ENCODE data around the gene MRPL51. TPM values are rescaled to one million over a fixed set of nuclear protein-coding genes. Genes with fewer than 3 reads are reported as not detected.

The MRPL51 gene
- total and polyA plus RNA-seq, 2 of the 8 experiments (the other 6 are each of a cell fraction or from before 2014, with no cell fraction given) = 119 to 331 TPM

DNA sequence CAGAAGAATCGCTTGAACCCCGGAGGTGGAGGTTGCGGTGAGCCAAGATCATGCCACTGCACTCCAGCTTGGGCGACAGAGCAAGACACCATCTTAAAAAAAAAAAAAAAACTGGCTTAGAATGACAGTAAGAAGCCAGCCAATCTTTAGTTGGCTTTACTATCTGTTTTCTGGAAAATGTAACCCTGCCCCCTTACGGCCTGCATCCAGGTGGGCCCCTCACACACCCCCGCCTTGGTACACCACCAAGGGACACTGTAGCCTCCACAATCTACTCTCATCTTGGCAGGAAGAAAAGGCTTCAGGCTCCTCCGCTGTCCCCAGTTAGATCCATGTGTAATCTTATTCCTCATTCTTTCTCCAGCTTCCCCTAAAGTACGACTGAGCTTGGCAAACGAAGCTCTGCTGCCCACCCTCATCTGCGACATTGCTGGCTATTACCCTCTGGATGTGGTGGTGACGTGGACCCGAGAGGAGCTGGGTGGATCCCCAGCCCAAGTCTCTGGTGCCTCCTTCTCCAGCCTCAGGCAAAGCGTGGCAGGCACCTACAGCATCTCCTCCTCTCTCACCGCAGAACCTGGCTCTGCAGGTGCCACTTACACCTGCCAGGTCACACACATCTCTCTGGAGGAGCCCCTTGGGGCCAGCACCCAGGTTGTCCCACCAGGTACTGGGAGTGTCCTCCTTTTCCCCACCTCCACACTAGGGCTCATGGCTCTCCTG is 34.6 kb downstream of the MRPL51 start:
- H4K20me1 ChIP-seq (replicated peaks in 1 of 2; ENCODE audit: control insufficient read depth in 1 of 2, insufficient read depth in 2 of 2, low read length in 2 of 2) = no peaks in the 10 kb centered on the region
- no peak overlapping the region; the same call in 1 of the 2 replicates for H3K27ac ChIP-seq (ENCODE audit: low read depth, low read length)
- no peak overlapping the region for H3K18ac ChIP-seq (ENCODE audit: extremely low read depth, low read length)
- H3K79me1 ChIP-seq (ENCODE audit: low read depth, low read length) = no peaks in the 10 kb centered on the region
- H2BK20ac ChIP-seq (ENCODE audit: low read length) = no peak overlapping the region
- H4K5ac ChIP-seq (ENCODE audit: insufficient read length, low read depth, low read length) = no peak overlapping the region
- H3K23me2 ChIP-seq (ENCODE audit: low read depth, low read length) = no peaks in the 10 kb centered on the region
- no peak overlapping the region for H2AFZ ChIP-seq (ENCODE audit: low read length)
- no peaks in the 10 kb centered on the region for H3K9me3 ChIP-seq (ENCODE audit: insufficient read depth in 2 of 2, low read depth in 1 of 2, low read length in 1 of 2)
- H2BK5ac ChIP-seq (ENCODE audit: low read depth, low read length) = no peak overlapping the region
- H3K4me1 ChIP-seq (replicated peaks in 1 of 4; ENCODE audit: control insufficient read depth in 3 of 4, insufficient read depth in 4 of 4, low read length in 3 of 4) = no peaks in the 10 kb centered on the region
- H3K36me3 ChIP-seq (ENCODE audit: control insufficient read depth in 2 of 4, insufficient read depth in 4 of 4, low read length in 3 of 4) = peaks cover 0 to 19% (median 14%) of the 10 kb centered on the region in 4 experiments; a peak in 6 of 8 replicates
- no peak overlapping the region for H3K14ac ChIP-seq (ENCODE audit: insufficient read length)
- no peak for DNase-seq (ENCODE audit: low read depth in 1 of 2, low spot score in 2 of 2)
- no peak overlapping the region for H3K4me3 ChIP-seq (ENCODE audit: extremely low read depth in 1 of 4, insufficient read depth in 2 of 4, low read depth in 3 of 4, low read length in 4 of 4)
- no peak overlapping the region for H4K91ac ChIP-seq (replicated peaks; ENCODE audit: insufficient read length, low read length)
- no peak overlapping the region for H3K4ac ChIP-seq (replicated peaks; ENCODE audit: insufficient read length, low read depth, low read length)
- ChIA-PET CTCF (ENCODE audit: partially characterized antibody) (interaction anchor here (0.5 to 10.5 kb wide), 11 partner anchors 7 to 131 kb away, joined by 3 to 202 read pairs (median 5); partner anchors contain the start of gene TAPBPL), POLR2A (ENCODE audit: partially characterized antibody) (interaction anchor here (0.6 to 8.8 kb wide), 9 partner anchors 11 to 235 kb away, joined by 3 to 78 read pairs (median 4); partner anchors contain the start of genes GAPDH, SCNN1A and VAMP1)
- no peaks in the 10 kb centered on the region for H3K27me3 ChIP-seq (replicated peaks in 1 of 4; ENCODE audit: control insufficient read depth in 3 of 4, extremely low read depth in 1 of 4, insufficient read depth in 3 of 4, low read length in 3 of 4)
- H2AK5ac ChIP-seq (ENCODE audit: low read depth, low read length) = no peak overlapping the region
- no peaks in the 10 kb centered on the region for H3K79me2 ChIP-seq (ENCODE audit: control insufficient read depth in 1 of 2, insufficient read depth in 2 of 2, low read length in 2 of 2)
- no peak overlapping the region for H3K9ac ChIP-seq (replicated peaks in 1 of 4; ENCODE audit: extremely low read depth in 1 of 4, low read depth in 3 of 4, low read length in 3 of 4)
- H2BK15ac ChIP-seq (ENCODE audit: low read length) = no peak overlapping the region
- 94% methylated on average over 14 of the region's 14 CpGs; no CpG with 5 or more reads in 1 of the 2 experiments for WGBS, 2 experiments (ENCODE audit: extremely low coverage in 1 of 2, insufficient coverage in 1 of 2, insufficient read length in 1 of 2, insufficient replicate concordance in 2 of 2, low coverage in 1 of 2, low lambda C conversion rate in 2 of 2, missing lambda C conversion rate in 1 of 2)
- H4K8ac ChIP-seq (ENCODE audit: extremely low read depth, insufficient read depth, low read length) = no peak overlapping the region
- H3K4me2 ChIP-seq (ENCODE audit: insufficient read depth in 1 of 2, low read depth in 2 of 2, low read length in 2 of 2) = no peak overlapping the region
- H3K56ac ChIP-seq (replicated peaks; ENCODE audit: insufficient read length, low read depth, low read length) = no peak overlapping the region
- FAIRE-seq = no peak
- H2BK120ac ChIP-seq (replicated peaks; ENCODE audit: low read depth, low read length) = no peak overlapping the region
- H2BK12ac ChIP-seq (ENCODE audit: low read depth, low read length) = no peak overlapping the region
- H3K23ac ChIP-seq (ENCODE audit: insufficient read length) = no peak overlapping the region
- no peak for TF ChIP-seq TAF1 (IDR thresholded peaks at IDR 0.05; ENCODE audit: low read depth, low read length)
- no peak for TF ChIP-seq RAD21 (IDR thresholded peaks at IDR 0.05 in 1 of 2, conservative IDR thresholded peaks at IDR 0.05 in 1 of 2; ENCODE audit: low read depth in 2 of 2, low read length in 2 of 2)
- TF ChIP-seq TEAD4 (IDR thresholded peaks at IDR 0.05; ENCODE audit: low read depth, low read length) = no peak
- no peak for TF ChIP-seq HDAC2 (IDR thresholded peaks at IDR 0.05; ENCODE audit: borderline replicate concordance in 1 of 2, low read depth in 2 of 2, low read length in 2 of 2)
- no peak for TF ChIP-seq BACH1 (IDR thresholded peaks at IDR 0.05; ENCODE audit: low read length)
- TF ChIP-seq ZNF274 (IDR thresholded peaks at IDR 0.05; ENCODE audit: borderline replicate concordance, extremely low read depth, low read length) = no peak
- TF ChIP-seq CTBP2 (IDR thresholded peaks at IDR 0.05; ENCODE audit: borderline replicate concordance, insufficient read depth, insufficient read length, low read length) = no peak
- TF ChIP-seq RNF2 (IDR thresholded peaks at IDR 0.05; ENCODE audit: borderline replicate concordance, low read depth, low read length, missing control alignments, poor library complexity, severe bottlenecking) = no peak
- no peak for TF ChIP-seq RXRA (IDR thresholded peaks at IDR 0.05; ENCODE audit: insufficient read depth, low read depth, low read length)
- TF ChIP-seq KDM1A (IDR thresholded peaks at IDR 0.05; ENCODE audit: borderline replicate concordance, low read length) = no peak
- TF ChIP-seq SP4 (IDR thresholded peaks at IDR 0.05; ENCODE audit: low read length) = no peak
- TF ChIP-seq HDAC6 (IDR thresholded peaks at IDR 0.05; ENCODE audit: low read depth, low read length) = no peak

Data from H1 (cell line).